Measurements from ENCODE around the gene DIS3L2.

The DIS3L2 gene

GRCh38 chr2:231934441-231935206 is 26.9 kb upstream of the DIS3L2 start:
- Histone ChIP-seq H3K4me3 (ENCODE audit: low read length) (no peak overlapping the region), H3K9ac (ENCODE audit: low read length) (no peak overlapping the region), H3K9me3 (ENCODE audit: insufficient read depth, low read length) (no peaks in the 10 kb centered on the region), H3K36me3 (replicated peaks; ENCODE audit: low read depth, low read length) (no peaks in the 10 kb centered on the region), H3K27me3 (ENCODE audit: low read depth, low read length) (no peaks in the 10 kb centered on the region; the same call in 1 of the 2 replicates), H3K27ac (ENCODE audit: low read length) (no peak overlapping the region), H3K4me2 (ENCODE audit: low read length) (no peak overlapping the region), H2AFZ (ENCODE audit: low read depth, low read length) (0 out of 2 replicates have a peak overlapping the region, but pooled peaks have one; percentile 46), H3K4me1 (ENCODE audit: low read length) (no peaks in the 10 kb centered on the region), H4K20me1 (ENCODE audit: insufficient read depth, low read length) (no peaks in the 10 kb centered on the region), H3K79me2 (ENCODE audit: low read length) (no peaks in the 10 kb centered on the region)
- TF ChIP-seq EZH2phosphoT487 (IDR thresholded peaks at IDR 0.05; ENCODE audit: low read depth) (no peak), CTCF (IDR thresholded peaks at IDR 0.05; ENCODE audit: low read depth, low read length) (no peak)

- Histone ChIP-seq H3K4me2 (ENCODE audit: low read length) (no peak overlapping the region), H3K36me3 (replicated peaks; ENCODE audit: low read depth, low read length) (no peaks in the 10 kb centered on the region), H3K4me3 (ENCODE audit: low read length) (no peak overlapping the region), H3K9me3 (ENCODE audit: insufficient read depth, low read length) (no peaks in the 10 kb centered on the region), H3K27me3 (ENCODE audit: low read depth, low read length) (no peaks in the 10 kb centered on the region; the same call in 1 of the 2 replicates), H2AFZ (ENCODE audit: low read depth, low read length) (no peak overlapping the region), H3K9ac (ENCODE audit: low read length) (no peak overlapping the region), H4K20me1 (ENCODE audit: insufficient read depth, low read length) (no peaks in the 10 kb centered on the region), H3K27ac (ENCODE audit: low read length) (no peak overlapping the region), H3K79me2 (ENCODE audit: low read length) (no peaks in the 10 kb centered on the region), H3K4me1 (ENCODE audit: low read length) (no peaks in the 10 kb centered on the region)
- TF ChIP-seq CTCF (IDR thresholded peaks at IDR 0.05; ENCODE audit: low read depth, low read length) (no peak), EZH2phosphoT487 (IDR thresholded peaks at IDR 0.05; ENCODE audit: low read depth) (no peak)
Measured at GRCh38 chr2:231935207-231935524, 26.3 kb upstream of the DIS3L2 start.

GRCh38 chr2:231935815-231936214 is 25.7 kb upstream of the DIS3L2 start:
- H2AFZ ChIP-seq (ENCODE audit: low read depth, low read length), result no peak overlapping the region
- H3K36me3 ChIP-seq (replicated peaks; ENCODE audit: low read depth, low read length), result no peaks in the 10 kb centered on the region

GRCh38 chr2:231936491-231936890 is 25.0 kb upstream of the DIS3L2 start:
- Histone ChIP-seq H3K4me3 (ENCODE audit: low read length) (no peak overlapping the region), H3K27me3 (ENCODE audit: low read depth, low read length) (no peaks in the 10 kb centered on the region; the same call in 1 of the 2 replicates), H3K36me3 (replicated peaks; ENCODE audit: low read depth, low read length) (no peaks in the 10 kb centered on the region), H2AFZ (ENCODE audit: low read depth, low read length) (no peak overlapping the region), H3K9ac (ENCODE audit: low read length) (no peak overlapping the region), H3K79me2 (ENCODE audit: low read length) (no peaks in the 10 kb centered on the region), H3K27ac (ENCODE audit: low read length) (no peak overlapping the region), H4K20me1 (ENCODE audit: insufficient read depth, low read length) (no peaks in the 10 kb centered on the region), H3K4me1 (ENCODE audit: low read length) (no peaks in the 10 kb centered on the region), H3K4me2 (ENCODE audit: low read length) (no peak overlapping the region), H3K9me3 (ENCODE audit: insufficient read depth, low read length) (no peaks in the 10 kb centered on the region)
- TF ChIP-seq CTCF (IDR thresholded peaks at IDR 0.05; ENCODE audit: low read depth, low read length), result no peak
- no peak for TF ChIP-seq EZH2phosphoT487 (IDR thresholded peaks at IDR 0.05; ENCODE audit: low read depth)

More at GRCh38 chr2:231935815-231936214, 25.7 kb upstream of the DIS3L2 start:
- no peaks in the 10 kb centered on the region; the same call in 1 of the 2 replicates for H3K27me3 ChIP-seq (ENCODE audit: low read depth, low read length)
- no peak for TF ChIP-seq CTCF (IDR thresholded peaks at IDR 0.05; ENCODE audit: low read depth, low read length)
- TF ChIP-seq EZH2phosphoT487 (IDR thresholded peaks at IDR 0.05; ENCODE audit: low read depth), result no peak
- no peak overlapping the region for H3K4me2 ChIP-seq (ENCODE audit: low read length)
- no peaks in the 10 kb centered on the region for H4K20me1 ChIP-seq (ENCODE audit: insufficient read depth, low read length)
- H3K9ac ChIP-seq (ENCODE audit: low read length), result no peak overlapping the region
- no peaks in the 10 kb centered on the region for H3K79me2 ChIP-seq (ENCODE audit: low read length)
- no peak overlapping the region for H3K4me3 ChIP-seq (ENCODE audit: low read length)
- H3K4me1 ChIP-seq (ENCODE audit: low read length), result no peaks in the 10 kb centered on the region
- no peaks in the 10 kb centered on the region for H3K9me3 ChIP-seq (ENCODE audit: insufficient read depth, low read length)
- H3K27ac ChIP-seq (ENCODE audit: low read length), result no peak overlapping the region

Measured in OCI-LY3 (cell line).